Fibroblast of peridontal ligament (primary cell): ENCODE data around the gene TOP2B.

Experiments used
- DNase-seq: peaks from one replicate; pipeline ENCODE4 v3.0.0-alpha.2; 2010; ENCODE audit errors: extremely low read depth

TOP2B gene

GRCh38 chr3:25584011-25584789 lies 80.5 kb downstream of the TOP2B start:
- DNase-seq, result no peak

- DNase-seq, result no peak
These were observed 81.4 kb downstream of the TOP2B start for GRCh38 chr3:25583343-25583742.

DNA sequence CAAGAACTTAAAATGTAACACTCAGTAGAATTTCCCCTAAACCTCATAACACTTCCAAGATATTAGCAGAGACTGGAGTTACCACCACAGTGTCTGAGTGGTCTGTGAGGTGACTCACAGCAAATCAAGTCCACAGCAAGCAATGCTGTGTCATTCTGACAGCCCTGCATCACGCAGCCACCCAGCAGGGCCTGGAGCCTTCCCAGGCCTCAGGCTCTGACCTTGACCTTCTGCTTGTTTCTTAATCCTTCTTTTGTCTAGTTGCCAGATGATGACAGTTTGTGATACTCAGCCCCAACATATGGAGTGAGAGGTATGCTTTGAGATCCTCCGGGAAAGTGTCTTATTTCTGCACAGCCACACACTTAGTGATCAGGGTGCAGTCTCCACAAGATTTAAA lies 82.5 kb downstream of the TOP2B start:
- peak; percentile 61 for DNase-seq

DNA sequence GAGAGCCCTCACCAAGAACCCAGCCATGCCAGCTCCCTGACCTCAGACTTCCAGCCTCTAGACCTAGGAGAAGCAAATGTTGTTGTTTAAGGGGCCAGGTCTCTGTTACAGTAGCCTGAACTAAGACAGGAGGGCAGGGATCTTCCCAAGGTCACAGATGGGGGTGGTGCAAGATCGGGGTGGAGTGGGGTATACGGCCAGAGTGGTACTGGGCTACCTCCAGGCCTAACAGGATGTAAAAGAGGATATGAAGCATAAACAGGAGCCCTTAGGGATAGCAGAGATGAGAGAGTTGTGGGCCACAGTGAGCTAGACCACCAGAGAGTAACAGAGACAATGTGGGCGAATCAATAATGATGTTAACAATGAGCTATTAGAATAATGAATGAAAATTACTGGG lies 82.9 kb downstream of the TOP2B start:
- no peak for DNase-seq

DNA sequence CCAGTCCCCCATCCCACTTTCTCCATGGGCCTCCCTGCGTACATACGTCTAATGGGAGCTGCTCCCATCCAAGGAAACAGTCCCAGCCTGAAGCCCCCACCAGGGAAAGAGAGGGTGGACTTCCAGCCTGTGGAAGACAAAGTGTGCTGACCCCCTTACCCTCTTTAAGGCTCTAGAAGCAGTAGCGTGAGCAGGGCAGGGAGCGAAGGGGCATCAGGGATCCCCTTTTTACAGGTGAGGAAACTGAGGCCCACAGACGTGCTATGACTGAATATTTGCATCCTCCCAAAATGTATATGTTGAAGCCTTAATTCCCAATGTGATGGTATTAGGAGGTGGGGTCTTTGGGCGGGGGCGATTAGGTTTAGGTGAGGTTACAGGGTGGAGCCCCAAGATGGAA lies 83.4 kb downstream of the TOP2B start:
- DNase-seq, result no peak

- no peak for DNase-seq
These were observed 84.2 kb downstream of the TOP2B start for GRCh38 chr3:25580534-25580933.

DNA sequence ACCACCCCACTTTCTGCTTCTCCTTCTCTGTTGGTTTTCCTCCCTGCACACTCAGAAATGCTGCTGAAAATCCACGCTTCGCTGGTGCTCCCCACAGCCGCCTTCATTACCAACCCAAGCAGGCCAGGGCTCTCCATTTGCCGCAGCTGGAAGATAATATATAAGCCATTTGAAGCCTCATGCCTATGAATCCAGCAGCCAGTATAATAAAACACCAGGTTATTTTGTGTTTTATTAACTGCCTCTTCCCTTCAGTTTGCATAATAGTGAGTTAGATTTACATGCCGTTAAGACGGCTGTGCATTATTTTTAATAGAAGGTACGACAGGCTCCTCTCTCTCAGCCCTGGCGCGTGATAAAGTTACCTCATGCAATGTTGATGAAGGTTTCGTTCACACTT lies 86.6 kb downstream of the TOP2B start:
- DNase-seq, result no peak

DNA sequence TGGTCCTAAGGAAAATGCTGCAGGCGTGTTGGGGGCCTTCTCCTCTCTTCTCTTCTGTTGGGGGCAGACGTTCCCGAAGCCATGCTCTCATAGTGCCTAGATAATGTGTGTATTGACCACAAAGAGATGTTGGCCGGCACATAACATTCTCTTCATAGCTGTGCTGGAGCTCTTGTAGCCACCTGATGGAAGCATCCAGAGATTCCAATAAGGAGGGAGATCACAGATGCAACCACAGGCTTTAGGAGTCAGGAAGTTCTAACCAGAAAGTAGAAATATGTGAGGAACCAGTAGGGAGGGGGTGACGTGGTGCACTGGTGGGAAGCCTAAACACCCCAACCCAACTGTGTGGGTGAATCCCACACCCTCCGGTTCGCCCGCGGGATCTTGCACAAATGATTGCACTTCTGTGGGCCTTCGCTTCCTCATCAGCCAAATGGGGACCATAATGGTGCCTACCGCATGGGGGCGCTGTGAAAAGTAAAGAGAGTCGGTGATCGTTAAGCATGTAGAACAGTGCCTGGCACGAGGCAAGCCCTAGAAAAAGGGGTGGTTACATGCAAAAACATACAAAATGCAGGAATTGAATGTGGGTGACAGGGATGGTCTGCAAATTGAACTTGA lies 87.8 kb downstream of the TOP2B start:
- no peak for DNase-seq

GRCh38 chr3:25576146-25576545 lies 88.6 kb downstream of the TOP2B start:
- DNase-seq, result no peak

DNA sequence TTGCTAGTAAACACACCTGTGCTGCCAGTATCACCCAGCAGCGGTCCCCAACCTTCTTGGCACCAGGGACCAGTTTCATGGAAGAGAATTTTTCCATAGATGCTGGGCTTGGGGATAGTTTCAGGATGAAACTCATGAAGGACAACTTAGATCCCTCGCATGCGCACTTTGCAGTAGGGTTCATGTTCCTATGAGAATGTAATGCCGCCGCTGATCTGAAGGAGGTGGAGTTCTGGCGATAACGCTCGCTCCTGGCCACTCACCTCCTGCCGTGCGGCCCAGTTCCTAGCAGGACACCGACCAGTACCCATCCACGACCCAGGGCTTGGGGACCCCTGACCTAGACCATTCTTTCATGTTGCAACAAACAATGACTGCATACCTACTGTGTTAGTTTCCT lies 89.7 kb downstream of the TOP2B start:
- no peak for DNase-seq

- DNase-seq, result no peak
These were observed 90.4 kb downstream of the TOP2B start for GRCh38 chr3:25574172-25574765.

GRCh38 chr3:25573386-25574171 lies 91.1 kb downstream of the TOP2B start:
- peak; percentile 40 for DNase-seq

DNA sequence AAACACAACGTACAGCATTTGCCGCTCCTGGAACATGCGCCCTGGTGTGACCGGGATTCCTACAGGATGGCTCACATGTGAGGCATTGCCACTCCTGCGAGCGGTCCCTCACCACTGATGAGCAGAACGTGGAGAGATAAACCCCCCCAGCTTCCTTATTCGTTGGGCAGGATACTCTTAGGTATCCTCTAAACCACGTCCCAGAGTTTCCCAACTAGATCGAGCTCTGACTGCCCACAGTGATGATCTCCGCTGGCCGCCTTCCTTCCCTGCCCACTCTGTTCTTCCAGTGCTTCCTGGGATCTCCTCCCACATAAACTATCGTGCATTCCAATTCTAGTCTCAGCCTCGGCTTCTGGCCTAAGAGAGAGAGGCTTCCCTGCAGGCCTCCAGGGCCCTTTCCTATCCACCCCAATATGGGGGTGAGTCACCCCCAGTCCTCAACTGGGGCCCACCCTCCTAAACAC lies 91.8 kb downstream of the TOP2B start:
- DNase-seq, result peak; percentile 58

- DNase-seq, result no peak
These were observed 92.4 kb downstream of the TOP2B start for GRCh38 chr3:25572336-25572735.

DNA sequence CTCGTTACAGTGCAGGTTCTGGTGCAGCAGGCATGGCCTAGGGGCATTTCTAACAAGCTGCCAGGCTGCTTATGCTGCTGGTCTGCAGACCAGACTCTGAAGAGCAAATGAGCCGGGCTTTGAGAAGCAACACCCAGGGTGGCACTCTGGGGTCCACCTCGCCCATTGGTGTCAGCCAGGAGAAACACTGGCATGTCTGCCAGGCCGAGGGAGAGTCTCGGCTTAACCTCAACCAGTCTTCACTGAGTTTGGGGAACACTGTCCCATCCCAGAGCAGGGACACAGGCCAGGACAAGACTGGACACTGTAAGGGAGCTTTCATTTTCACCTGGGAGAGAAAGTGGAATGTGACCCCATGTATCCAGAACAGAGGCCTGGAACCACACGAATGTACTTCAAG lies 93.4 kb downstream of the TOP2B start:
- DNase-seq, result no peak

DNA sequence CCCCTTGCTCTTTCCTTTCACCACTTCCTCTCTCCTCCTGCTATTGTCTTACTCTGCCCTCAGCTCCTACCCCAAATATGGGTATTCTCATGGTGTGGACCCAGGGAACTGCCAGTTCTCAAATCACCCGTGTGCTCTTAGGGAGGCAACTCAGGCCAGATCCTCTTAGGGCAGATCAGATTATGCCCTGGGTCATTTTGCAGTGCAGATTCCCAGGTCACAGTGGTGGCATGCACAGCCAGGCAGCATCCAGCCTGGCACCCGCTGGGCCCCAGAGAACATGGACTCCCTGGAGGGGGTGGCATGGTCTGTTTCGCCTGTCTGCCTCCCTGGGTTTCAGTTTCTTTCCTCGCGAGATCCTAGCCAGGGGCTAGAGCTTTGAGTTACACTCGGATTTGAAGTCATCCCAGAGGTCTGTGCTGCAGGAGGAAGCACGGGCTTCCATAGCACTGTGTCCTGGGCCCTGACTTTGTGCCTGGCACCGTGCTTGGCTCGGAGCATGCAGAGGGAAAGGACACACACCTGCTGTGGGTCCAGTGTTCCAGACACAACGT lies 96.1 kb downstream of the TOP2B start:
- no peak for DNase-seq

- no peak for DNase-seq
These were observed 96.7 kb downstream of the TOP2B start for GRCh38 chr3:25567806-25568524.

GRCh38 chr3:25567388-25567787 lies 97.3 kb downstream of the TOP2B start:
- no peak for DNase-seq

DNA sequence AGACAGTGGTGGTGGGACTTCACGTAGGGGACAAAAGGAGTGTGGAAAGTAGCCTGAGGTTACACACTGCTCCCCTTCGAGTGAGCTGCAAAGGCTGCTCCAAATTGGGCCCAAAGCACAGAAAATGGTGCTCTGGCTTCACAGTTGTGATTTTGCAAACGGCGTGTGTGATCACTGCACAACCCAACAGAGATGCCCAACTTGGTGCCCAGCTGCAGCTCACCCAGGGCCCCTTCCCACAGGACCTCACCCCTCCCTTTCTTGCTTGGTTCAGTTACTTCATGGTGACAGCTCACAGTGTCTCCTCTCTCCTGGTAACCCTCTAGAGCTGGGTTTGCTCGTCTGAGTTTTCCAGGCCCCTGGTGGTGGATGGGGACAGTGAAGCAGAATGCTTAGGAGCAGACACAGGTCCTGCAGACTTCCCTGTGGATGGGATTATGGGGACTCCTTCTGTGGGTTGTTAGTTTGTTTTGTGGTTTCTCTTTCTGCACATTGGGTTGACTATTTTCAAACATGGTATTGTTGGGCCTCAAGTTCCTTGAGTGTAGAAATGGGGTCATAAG lies 98.3 kb downstream of the TOP2B start:
- DNase-seq, result no peak

GRCh38 chr3:25565807-25566206 lies 98.9 kb downstream of the TOP2B start:
- no peak for DNase-seq

DNA sequence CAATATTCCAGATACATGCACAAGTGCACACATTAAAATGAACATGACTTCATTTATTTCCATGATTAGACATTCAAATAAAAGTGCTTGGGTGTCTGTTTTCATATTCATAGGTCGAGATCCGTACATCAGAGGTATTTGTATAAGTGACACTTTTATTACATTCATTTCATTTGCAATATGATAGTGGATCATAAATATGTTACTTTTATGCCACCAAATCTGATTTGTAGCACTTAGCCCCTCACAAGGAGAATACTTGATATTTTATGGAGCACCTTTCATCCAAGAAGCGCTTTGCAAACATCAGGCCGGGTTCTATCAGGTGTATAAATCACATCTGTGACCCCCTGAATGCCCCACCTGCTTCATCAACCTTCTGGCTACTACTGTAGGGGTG lies 100.6 kb downstream of the TOP2B start:
- DNase-seq, result no peak
